NCI-H69 (cell line): Measurements from ENCODE around the gene G6PC2.
"Not testable (repeated sequence)": the region's sequence is repeated elsewhere in the genome, so short reads cannot be mapped to it uniquely, and the experiment has no call there.

Experiments
- DNase-seq: peaks from one replicate; lab custom pipeline; 2025; lab: John Stamatoyannopoulos, UW

Gene G6PC2

GRCh38 chr2:168901003-168901402, at the start of gene G6PC2:
G6PC2 (plus strand) TSS chr2:168901291; CDS start chr2:168901332, 41 bp downstream.
- peak; percentile 85 for DNase-seq

- peak; percentile 96 for DNase-seq
Observed at GRCh38 chr2:168851674-168852320, 49.3 kb upstream of the G6PC2 start.

GRCh38 chr2:168852481-168852880, 48.6 kb upstream of the G6PC2 start:
- peak; percentile 11 for DNase-seq

GRCh38 chr2:168853471-168853870, 47.6 kb upstream of the G6PC2 start:
- no peak for DNase-seq

GRCh38 chr2:168854651-168855050, 46.4 kb upstream of the G6PC2 start:
- no peak for DNase-seq

- no peak for DNase-seq
Observed at GRCh38 chr2:168855601-168856000, 45.5 kb upstream of the G6PC2 start.

- DNase-seq, result no peak
Observed at GRCh38 chr2:168858146-168858545, 42.9 kb upstream of the G6PC2 start.

- not testable (repeated sequence) for DNase-seq
Observed at GRCh38 chr2:168867164-168867563, 33.9 kb upstream of the G6PC2 start.

- not testable (repeated sequence) for DNase-seq
Observed at GRCh38 chr2:168870369-168870768, 30.7 kb upstream of the G6PC2 start.

GRCh38 chr2:168870824-168871223, 30.3 kb upstream of the G6PC2 start:
- DNase-seq, result not testable (repeated sequence)

- DNase-seq, result no peak
Observed at GRCh38 chr2:168874368-168875054, 26.6 kb upstream of the G6PC2 start.

GRCh38 chr2:168882163-168882562, 18.9 kb upstream of the G6PC2 start:
- DNase-seq, result not testable (repeated sequence)

- DNase-seq, result no peak
Observed at GRCh38 chr2:168884975-168885374, 16.1 kb upstream of the G6PC2 start.

- peak; percentile 9 for DNase-seq
Observed at GRCh38 chr2:168889635-168890005, 11.5 kb upstream of the G6PC2 start.

- DNase-seq, result peak; percentile 96
Observed at GRCh38 chr2:168890006-168890782, 10.9 kb upstream of the G6PC2 start, which contains the start of gene SPC25. SPC25 (minus strand) TSS chr2:168890430; CDS start chr2:168889519, 911 bp downstream.

- DNase-seq, result no peak
Observed at GRCh38 chr2:168892327-168892726, 8.8 kb upstream of the G6PC2 start.

GRCh38 chr2:168894101-168894500, 7.0 kb upstream of the G6PC2 start:
- no peak for DNase-seq

GRCh38 chr2:168894720-168895119, 6.4 kb upstream of the G6PC2 start:
- DNase-seq, result no peak

GRCh38 chr2:168895771-168896170, 5.3 kb upstream of the G6PC2 start:
- DNase-seq, result peak; percentile 85

- DNase-seq, result no peak
Observed at GRCh38 chr2:168896783-168897182, 4.3 kb upstream of the G6PC2 start.

GRCh38 chr2:168897449-168897848, 3.6 kb upstream of the G6PC2 start:
- DNase-seq, result no peak

- no peak for DNase-seq
Observed at GRCh38 chr2:168903888-168904287, 2.8 kb downstream of the G6PC2 start.

GRCh38 chr2:168904358-168904757, 3.3 kb downstream of the G6PC2 start:
- no peak for DNase-seq
